Vagina (tissue), 2 donors: ENCODE data around the gene SPTBN1. TPM values are rescaled to one million over a fixed set of nuclear protein-coding genes. Genes with fewer than 3 reads are reported as not detected.
"Not testable (repeated sequence)": the region's sequence is repeated elsewhere in the genome, so short reads cannot be mapped to it uniquely, and the experiment has no call there.

Experiments used
- DNase-seq, 2 donors: peaks; one replicate each; pipeline ENCODE4 v3.0.0-alpha.2; 2017; ENCODE audit errors: extremely low spot score in 2 of 2
- H3K27ac ChIP-seq: fragments of 200-600 bp; sonication (generic); one replicate; pipeline ENCODE4 v1.5.1; 2019
- H3K27me3 ChIP-seq: fragments of 200-600 bp; sonication (generic); one replicate; pipeline ENCODE4 v1.5.1; 2019
- H3K36me3 ChIP-seq, 2 donors: fragments of 200-600 bp; sonication (generic); one replicate each; pipeline ENCODE4 v1.5.1; 2017 to 2019
- H3K4me1 ChIP-seq: fragments of 200-600 bp; sonication (generic); one replicate; pipeline ENCODE4 v1.5.1; 2019
- H3K4me3 ChIP-seq, 2 donors: fragments of 200-600 bp; sonication (generic); 1 replicate in 1 of 2; 2 replicates in 1 of 2; pipeline ENCODE4 v1.5.1; 2016 to 2019
- H3K9me3 ChIP-seq: fragments of 200-600 bp; sonication (generic); one replicate; pipeline ENCODE4 v1.5.1; 2019
- POLR2A ChIP-seq, 2 donors: fragments of 450-650 bp; IDR thresholded peaks; one replicate each; pipeline ENCODE4 v1.6.1; 2017; ENCODE audit warnings: antibody characterized with exemption in 2 of 2, mild to moderate bottlenecking in 2 of 2, moderate library complexity in 2 of 2
- POLR2AphosphoS5 ChIP-seq, 2 donors: sonication (generic); formaldehyde crosslinking; IDR thresholded peaks; one replicate each; pipeline ENCODE4 v1.9.0; 2017; ENCODE audit warnings: antibody characterized with exemption in 2 of 2, mild to moderate bottlenecking in 2 of 2, low read depth in 1 of 2; ENCODE audit not compliant: insufficient read depth in 1 of 2
- intact Hi-C: fragments of 100-400 bp; cut with DNase I; formaldehyde crosslinking; loops from one replicate; pipeline ENCODE4 v1.15.1; 2023
- total RNA-seq: library from RNA; depleted of rRNA; stranded (reverse); fragments of >200 nt; gene quantifications from one replicate; pipeline ENCODE4 v1.2.3, GENCODE V29; 2016
- TF ChIP-seq, protein P1 (sequence below), 3 experiments: fragments of 450-650 bp in 2 of 3; fragments of 200-600 bp in 1 of 3; sonication (generic) in 1 of 3; IDR thresholded peaks; one replicate each; pipeline ENCODE4 v1.5.1; 2017 to 2019; ENCODE audit warnings: antibody characterized with exemption in 3 of 3, mild to moderate bottlenecking in 2 of 3, moderate library complexity in 2 of 3

Gene SPTBN1
- total RNA-seq, 1 donor from 2014 or later: 278 TPM

DNA sequence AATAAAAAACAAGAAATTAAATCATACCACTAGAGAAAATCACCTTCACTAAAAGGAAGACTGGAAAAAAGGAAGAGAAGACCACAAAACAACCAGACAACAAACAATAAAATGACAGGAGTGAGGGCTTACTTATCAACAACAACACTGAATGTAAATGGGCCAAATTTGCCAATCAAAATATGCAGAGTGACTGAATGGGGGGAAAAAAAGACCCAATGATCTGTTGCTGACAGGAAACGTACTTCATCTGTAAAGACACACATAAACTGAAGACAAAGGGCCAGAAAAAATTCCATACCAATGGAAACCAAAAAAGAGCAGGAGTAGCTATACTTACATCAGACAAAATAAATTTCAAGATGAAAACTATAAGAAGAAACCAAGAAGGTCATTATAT lies 241.8 kb downstream of the SPTBN1 start:
- no peaks in the 10 kb centered on the region for H3K9me3 ChIP-seq
- intact Hi-C loops: no loop called here
- H3K36me3 ChIP-seq: no peaks in the 10 kb centered on the region
- no peak for DNase-seq
- H3K4me3 ChIP-seq: no peak overlapping the region
- no peak overlapping the region for H3K27ac ChIP-seq
- no peak for TF ChIP-seq POLR2A (IDR thresholded peaks at IDR 0.05)
- TF ChIP-seq, protein P1, sequence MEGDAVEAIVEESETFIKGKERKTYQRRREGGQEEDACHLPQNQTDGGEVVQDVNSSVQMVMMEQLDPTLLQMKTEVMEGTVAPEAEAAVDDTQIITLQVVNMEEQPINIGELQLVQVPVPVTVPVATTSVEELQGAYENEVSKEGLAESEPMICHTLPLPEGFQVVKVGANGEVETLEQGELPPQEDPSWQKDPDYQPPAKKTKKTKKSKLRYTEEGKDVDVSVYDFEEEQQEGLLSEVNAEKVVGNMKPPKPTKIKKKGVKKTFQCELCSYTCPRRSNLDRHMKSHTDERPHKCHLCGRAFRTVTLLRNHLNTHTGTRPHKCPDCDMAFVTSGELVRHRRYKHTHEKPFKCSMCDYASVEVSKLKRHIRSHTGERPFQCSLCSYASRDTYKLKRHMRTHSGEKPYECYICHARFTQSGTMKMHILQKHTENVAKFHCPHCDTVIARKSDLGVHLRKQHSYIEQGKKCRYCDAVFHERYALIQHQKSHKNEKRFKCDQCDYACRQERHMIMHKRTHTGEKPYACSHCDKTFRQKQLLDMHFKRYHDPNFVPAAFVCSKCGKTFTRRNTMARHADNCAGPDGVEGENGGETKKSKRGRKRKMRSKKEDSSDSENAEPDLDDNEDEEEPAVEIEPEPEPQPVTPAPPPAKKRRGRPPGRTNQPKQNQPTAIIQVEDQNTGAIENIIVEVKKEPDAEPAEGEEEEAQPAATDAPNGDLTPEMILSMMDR (IDR thresholded peaks at IDR 0.05): no peak
- no peak for TF ChIP-seq POLR2AphosphoS5 (IDR thresholded peaks at IDR 0.05; ENCODE audit: insufficient read depth in 1 of 2, low read depth in 1 of 2)
- no peaks in the 10 kb centered on the region for H3K27me3 ChIP-seq
- no peaks in the 10 kb centered on the region for H3K4me1 ChIP-seq

DNA sequence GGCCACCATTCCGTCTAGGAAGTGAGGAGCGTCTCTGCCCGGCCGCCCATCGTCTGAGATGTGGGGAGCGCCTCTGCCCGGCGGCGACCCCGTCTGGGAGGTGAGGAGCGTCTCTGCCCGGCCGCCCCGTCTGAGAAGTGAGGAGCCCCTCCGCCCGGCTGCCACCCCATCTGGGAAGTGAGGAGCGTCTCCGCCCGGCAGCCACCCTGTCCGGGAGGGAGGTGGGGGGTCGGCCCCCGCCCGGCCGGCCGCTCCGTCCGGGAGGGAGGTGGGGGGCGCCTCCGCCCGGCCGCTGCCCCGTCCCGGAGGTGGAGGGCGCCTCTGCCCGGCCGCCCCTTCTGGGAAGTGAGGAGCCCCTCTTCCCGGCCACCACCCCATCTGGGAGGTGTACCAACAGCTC lies 242.8 kb downstream of the SPTBN1 start:
- H3K4me3 ChIP-seq, H3K9me3 ChIP-seq, H3K36me3 ChIP-seq, DNase-seq, intact Hi-C loops, H3K4me1 ChIP-seq, H3K27me3 ChIP-seq, H3K27ac ChIP-seq: not testable (repeated sequence)

DNA sequence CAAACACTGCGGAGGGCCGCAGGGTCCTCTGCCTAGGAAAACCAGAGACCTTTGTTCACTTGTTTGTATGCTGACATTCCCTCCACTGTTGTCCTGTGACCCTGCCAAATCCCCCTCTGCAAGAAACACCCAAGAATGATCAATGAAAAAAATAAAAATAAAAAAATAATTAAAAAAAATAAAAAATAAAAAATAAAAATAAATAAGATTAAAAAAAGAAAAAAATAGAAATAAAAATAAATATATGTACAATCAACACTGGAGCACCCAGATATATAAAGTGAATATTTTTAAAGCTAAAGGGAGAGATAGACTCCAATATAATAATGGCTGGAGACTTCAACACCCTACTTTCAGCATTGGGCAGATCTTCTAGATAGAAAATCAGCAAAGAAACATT lies 243.5 kb downstream of the SPTBN1 start:
- no peak overlapping the region for H3K4me3 ChIP-seq
- no peaks in the 10 kb centered on the region for H3K27me3 ChIP-seq
- no peak overlapping the region for H3K27ac ChIP-seq
- intact Hi-C loops: loop anchor here (10.0 kb wide), 2 partner anchors 45 to 175 kb away; no protein-coding TSS in a partner anchor
- H3K4me1 ChIP-seq: no peaks in the 10 kb centered on the region
- H3K36me3 ChIP-seq: no peaks in the 10 kb centered on the region
- no peak for DNase-seq
- H3K9me3 ChIP-seq: no peaks in the 10 kb centered on the region
- TF ChIP-seq POLR2A (IDR thresholded peaks at IDR 0.05) (no peak), POLR2AphosphoS5 (IDR thresholded peaks at IDR 0.05; ENCODE audit: insufficient read depth in 1 of 2, low read depth in 1 of 2) (no peak)
- TF ChIP-seq, protein P1 (IDR thresholded peaks at IDR 0.05): no peak

DNA sequence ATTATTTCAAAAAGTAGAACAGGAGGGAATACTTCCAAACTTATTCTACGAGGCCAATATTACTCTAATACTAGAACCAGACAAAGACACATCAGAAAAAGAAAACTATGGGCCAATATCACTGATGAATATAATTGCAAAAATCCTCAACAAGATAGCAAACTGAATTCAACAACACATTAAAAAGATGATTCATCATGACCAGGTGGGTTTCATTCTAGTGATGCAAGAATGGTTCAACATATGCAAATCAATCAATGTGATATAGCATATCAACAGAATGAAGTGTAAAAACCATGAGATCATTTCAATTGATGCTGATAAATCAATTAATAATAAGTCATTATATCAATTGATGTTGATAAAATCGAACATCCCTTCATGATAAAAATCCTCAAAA lies 244.9 kb downstream of the SPTBN1 start:
- TF ChIP-seq, protein P1 (IDR thresholded peaks at IDR 0.05): no peak
- TF ChIP-seq POLR2A (IDR thresholded peaks at IDR 0.05) (no peak), POLR2AphosphoS5 (IDR thresholded peaks at IDR 0.05; ENCODE audit: insufficient read depth in 1 of 2, low read depth in 1 of 2) (no peak)
- intact Hi-C loops: loop anchor here (10.0 kb wide), 2 partner anchors 46 to 176 kb away; no protein-coding TSS in a partner anchor

DNA sequence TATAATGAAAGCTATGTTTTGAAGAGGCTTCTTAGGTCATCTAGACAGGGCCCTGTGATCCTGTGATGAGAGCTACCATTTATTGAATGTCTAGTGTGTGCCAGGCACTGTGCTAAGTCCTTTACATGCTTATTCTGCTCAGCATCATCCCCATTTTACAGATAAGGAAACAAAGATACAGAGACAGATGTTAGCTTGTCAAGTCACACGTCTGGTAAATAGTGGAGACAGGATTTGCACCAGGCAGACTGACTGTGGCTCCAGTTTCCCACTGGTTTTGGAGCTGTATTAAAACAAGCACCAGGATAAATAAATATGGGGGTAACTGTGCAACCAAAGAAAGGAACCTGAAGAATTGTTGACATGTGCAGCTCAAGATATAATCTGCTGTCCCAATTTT lies 248.1 kb downstream of the SPTBN1 start:
- Histone ChIP-seq H3K4me3 (no peak overlapping the region), H3K27me3 (no peaks in the 10 kb centered on the region), H3K4me1 (no peaks in the 10 kb centered on the region), H3K36me3 (no peaks in the 10 kb centered on the region), H3K27ac (peak overlapping the region; percentile 48), H3K9me3 (no peaks in the 10 kb centered on the region)
- TF ChIP-seq, protein P1 (IDR thresholded peaks at IDR 0.05): no peak
- TF ChIP-seq POLR2AphosphoS5 (IDR thresholded peaks at IDR 0.05; ENCODE audit: insufficient read depth in 1 of 2, low read depth in 1 of 2): no peak
- no peak for TF ChIP-seq POLR2A (IDR thresholded peaks at IDR 0.05)
- DNase-seq: no peak
- intact Hi-C loops: loop anchor here (10.0 kb wide), 2 partner anchors 49 to 179 kb away; no protein-coding TSS in a partner anchor

More for the DNA sequence above, 244.9 kb downstream of the SPTBN1 start:
- Histone ChIP-seq H3K36me3 (no peaks in the 10 kb centered on the region), H3K4me3 (no peak overlapping the region), H3K4me1 (no peaks in the 10 kb centered on the region), H3K27me3 (no peaks in the 10 kb centered on the region), H3K27ac (no peak overlapping the region), H3K9me3 (no peaks in the 10 kb centered on the region)
- DNase-seq: no peak
